Natural killer cell (primary cell): ENCODE data around the gene RYR1. TPM values are rescaled to one million over a fixed set of nuclear protein-coding genes. Genes with fewer than 3 reads are reported as not detected.

Experiments used
- ATAC-seq, 3 donors: fragments of 150-1000 bp in 2 of 3; fragments of 200-7000 bp in 1 of 3; cut with Tn5 transposase; 1 replicate in 1 of 3; 2 replicates in 2 of 3; pipeline ENCODE4 v1.10.0; 2021; ENCODE audit warnings: mild to moderate bottlenecking in 2 of 3, moderate library complexity in 2 of 3
- DNase-seq, 2 donors: peaks; one replicate each; pipeline versions ENCODE4 v3.0.0 to v3.0.0-alpha.2; 2013 to 2021; ENCODE audit warnings: mixed read lengths in 1 of 2
- H3K27ac ChIP-seq: one replicate; pipeline ENCODE4 v1.5.1; 2013; ENCODE audit warnings: mild to moderate bottlenecking, low read length
- H3K27me3 ChIP-seq: one replicate; pipeline ENCODE4 v1.6.1; 2013; ENCODE audit warnings: low read length; ENCODE audit not compliant: control insufficient read depth, insufficient read depth
- H3K36me3 ChIP-seq: one replicate; pipeline ENCODE4 v1.6.1; 2013; ENCODE audit warnings: low read length; ENCODE audit not compliant: control insufficient read depth, insufficient read depth
- H3K4me1 ChIP-seq: one replicate; pipeline ENCODE4 v1.6.1; 2013; ENCODE audit warnings: low read length; ENCODE audit not compliant: control insufficient read depth, insufficient read depth
- H3K4me3 ChIP-seq: one replicate; pipeline ENCODE4 v1.5.1; 2013; ENCODE audit warnings: low read length
- H3K9me3 ChIP-seq: one replicate; pipeline ENCODE4 v1.6.1; 2013; ENCODE audit warnings: low read length; ENCODE audit not compliant: control insufficient read depth, insufficient read depth
- H3K27ac Mint-ChIP-seq, 2 donors: one replicate each; pipeline ENCODE4 v1.8.0; 2022; ENCODE audit warnings: mild to moderate bottlenecking in 2 of 2, mixed read lengths in 2 of 2, moderate library complexity in 1 of 2
- H3K27me3 Mint-ChIP-seq, 2 donors: one replicate each; pipeline ENCODE4 v1.8.0; 2022; ENCODE audit warnings: low read depth in 2 of 2, mixed read lengths in 2 of 2
- H3K36me3 Mint-ChIP-seq: one replicate; pipeline ENCODE4 v1.8.0; 2022; ENCODE audit warnings: mixed read lengths
- H3K4me1 Mint-ChIP-seq, 2 donors: one replicate each; pipeline ENCODE4 v1.8.0; 2022; ENCODE audit warnings: mixed read lengths in 2 of 2
- H3K4me3 Mint-ChIP-seq: one replicate; pipeline ENCODE4 v1.8.0; 2022; ENCODE audit warnings: mild to moderate bottlenecking, moderate library complexity, mixed read lengths
- H3K9me3 Mint-ChIP-seq, 2 donors: one replicate each; pipeline ENCODE4 v1.8.0; 2022; ENCODE audit warnings: mixed read lengths in 2 of 2
- WGBS: methylation state at CpG from one replicate; pipeline ENCODE4 v1.1.7; 2013; ENCODE audit warnings: missing lambda C conversion rate; ENCODE audit not compliant: insufficient coverage; 5-methylcytosine and 5-hydroxymethylcytosine counted together
- intact Hi-C: fragments of 100-400 bp; cut with micrococcal nuclease; formaldehyde crosslinking; loops from one replicate; pipeline ENCODE4 v1.14.2; 2022
- total RNA-seq, 4 donors: library from RNA; stranded (reverse); fragments of 120-200 nt in 1 of 4; gene quantifications; one replicate each; pipeline versions ENCODE4 v1.2.3 to v1.2.4, GENCODE V29; 2013 to 2022
- TF ChIP-seq, protein P1 (sequence below): fragments of 200-600 bp; IDR thresholded peaks from one replicate; pipeline ENCODE4 v1.8.0; 2022; ENCODE audit warnings: antibody characterized with exemption

The RYR1 gene
- total RNA-seq, 3 donors from 2014 or later (not counting 1 experiment from before 2014, with no cell fraction given), result 0.05 to 1.0 (median 0.65) TPM

- Mint-ChIP-seq H3K4me3 (no peak overlapping the region), H3K4me1 (peaks cover 0 to 5% of the 10 kb centered on the region in 2 donors), H3K27me3 (no peaks in the 10 kb centered on the region), H3K27ac (no peak overlapping the region), H3K9me3 (no peaks in the 10 kb centered on the region), H3K36me3 (no peaks in the 10 kb centered on the region)
- no peak overlapping the region for H3K27ac ChIP-seq
- ATAC-seq, result no peak
- H3K27me3 ChIP-seq, result no peaks in the 10 kb centered on the region
- TF ChIP-seq, protein P1, sequence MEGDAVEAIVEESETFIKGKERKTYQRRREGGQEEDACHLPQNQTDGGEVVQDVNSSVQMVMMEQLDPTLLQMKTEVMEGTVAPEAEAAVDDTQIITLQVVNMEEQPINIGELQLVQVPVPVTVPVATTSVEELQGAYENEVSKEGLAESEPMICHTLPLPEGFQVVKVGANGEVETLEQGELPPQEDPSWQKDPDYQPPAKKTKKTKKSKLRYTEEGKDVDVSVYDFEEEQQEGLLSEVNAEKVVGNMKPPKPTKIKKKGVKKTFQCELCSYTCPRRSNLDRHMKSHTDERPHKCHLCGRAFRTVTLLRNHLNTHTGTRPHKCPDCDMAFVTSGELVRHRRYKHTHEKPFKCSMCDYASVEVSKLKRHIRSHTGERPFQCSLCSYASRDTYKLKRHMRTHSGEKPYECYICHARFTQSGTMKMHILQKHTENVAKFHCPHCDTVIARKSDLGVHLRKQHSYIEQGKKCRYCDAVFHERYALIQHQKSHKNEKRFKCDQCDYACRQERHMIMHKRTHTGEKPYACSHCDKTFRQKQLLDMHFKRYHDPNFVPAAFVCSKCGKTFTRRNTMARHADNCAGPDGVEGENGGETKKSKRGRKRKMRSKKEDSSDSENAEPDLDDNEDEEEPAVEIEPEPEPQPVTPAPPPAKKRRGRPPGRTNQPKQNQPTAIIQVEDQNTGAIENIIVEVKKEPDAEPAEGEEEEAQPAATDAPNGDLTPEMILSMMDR, result no peak
- H3K4me3 ChIP-seq, result no peak overlapping the region
- no peaks in the 10 kb centered on the region for H3K36me3 ChIP-seq
- intact Hi-C loops, result no loop called here
- no peaks in the 10 kb centered on the region for H3K4me1 ChIP-seq
- DNase-seq, result no peak
- H3K9me3 ChIP-seq, result no peaks in the 10 kb centered on the region
- 92% methylated on average over 15 of the region's 15 CpGs for WGBS
Observed at GRCh38 chr19:38443458-38443999, 10.0 kb downstream of the RYR1 start.

DNA sequence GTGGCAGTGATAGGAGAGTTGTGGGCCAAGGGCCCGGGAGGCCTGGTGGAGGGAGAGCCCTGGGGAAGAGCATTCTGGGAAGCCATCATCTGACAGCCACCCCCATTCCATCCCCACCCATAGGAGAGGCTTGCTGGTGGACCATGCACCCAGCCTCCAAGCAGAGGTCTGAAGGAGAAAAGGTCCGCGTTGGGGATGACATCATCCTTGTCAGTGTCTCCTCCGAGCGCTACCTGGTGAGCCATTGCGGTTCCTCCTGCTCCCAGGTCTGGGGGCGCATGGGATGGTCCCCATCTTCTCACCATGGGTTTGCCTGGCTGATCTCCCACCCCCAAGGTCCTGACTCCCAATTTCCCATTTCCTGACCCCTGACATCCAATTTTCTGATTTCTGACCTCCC is 10.5 kb downstream of the RYR1 start:
- Histone ChIP-seq H3K4me1 (no peaks in the 10 kb centered on the region), H3K4me3 (no peak overlapping the region), H3K27ac (no peak overlapping the region), H3K27me3 (no peaks in the 10 kb centered on the region), H3K36me3 (no peaks in the 10 kb centered on the region), H3K9me3 (no peaks in the 10 kb centered on the region)
- no peak overlapping the region for H3K4me3 Mint-ChIP-seq
- TF ChIP-seq, protein P1, result no peak
- H3K9me3 Mint-ChIP-seq, result no peaks in the 10 kb centered on the region
- no peaks in the 10 kb centered on the region for H3K36me3 Mint-ChIP-seq
- no peak for ATAC-seq
- H3K4me1 Mint-ChIP-seq, result peaks cover 0 to 5% of the 10 kb centered on the region in 2 donors
- H3K27me3 Mint-ChIP-seq, result peaks cover 0 to 3% of the 10 kb centered on the region in 2 donors
- no peak overlapping the region for H3K27ac Mint-ChIP-seq
- WGBS, result 93% methylated on average over 6 of the region's 7 CpGs
- no peak for DNase-seq
- intact Hi-C loops, result no loop called here

GRCh38 chr19:38445362-38445761 is 11.9 kb downstream of the RYR1 start:
- TF ChIP-seq, protein P1, result no peak

DNA sequence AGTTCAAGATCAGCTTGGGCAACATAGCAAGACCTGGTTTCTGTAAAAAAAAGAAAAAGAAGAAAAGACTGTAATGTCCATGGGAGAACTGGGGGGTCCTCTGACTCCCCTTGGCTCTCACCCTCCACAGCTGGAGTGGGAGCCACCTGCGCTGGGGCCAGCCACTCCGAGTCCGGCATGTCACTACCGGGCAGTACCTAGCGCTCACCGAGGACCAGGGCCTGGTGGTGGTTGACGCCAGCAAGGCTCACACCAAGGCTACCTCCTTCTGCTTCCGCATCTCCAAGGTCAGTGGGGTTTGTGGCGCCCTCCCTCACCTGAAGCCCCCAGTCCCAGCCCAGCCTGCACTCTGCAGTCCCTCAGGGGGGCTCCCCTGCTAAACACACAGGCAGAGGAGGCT is 14.7 kb downstream of the RYR1 start:
- 91% methylated on average over 9 of the region's 9 CpGs for WGBS
- DNase-seq (no peak), ATAC-seq (no peak)
- Mint-ChIP-seq H3K4me3 (no peak overlapping the region), H3K9me3 (no peaks in the 10 kb centered on the region), H3K27me3 (peaks cover 6 to 12% of the 10 kb centered on the region in 2 donors), H3K4me1 (peaks cover 0 to under 1% of the 10 kb centered on the region in 2 donors), H3K27ac (no peak overlapping the region), H3K36me3 (no peaks in the 10 kb centered on the region)
- H3K9me3 ChIP-seq, result no peaks in the 10 kb centered on the region
- H3K27ac ChIP-seq, result no peak overlapping the region
- H3K4me3 ChIP-seq, result no peak overlapping the region
- no peaks in the 10 kb centered on the region for H3K27me3 ChIP-seq
- TF ChIP-seq, protein P1, result no peak
- H3K36me3 ChIP-seq, result no peaks in the 10 kb centered on the region
- intact Hi-C loops, result no loop called here
- H3K4me1 ChIP-seq, result no peaks in the 10 kb centered on the region

More at GRCh38 chr19:38445362-38445761, 11.9 kb downstream of the RYR1 start:
- DNase-seq (no peak), ATAC-seq (no peak)
- Mint-ChIP-seq H3K9me3 (no peaks in the 10 kb centered on the region), H3K4me3 (no peak overlapping the region), H3K4me1 (peaks cover 0 to 5% of the 10 kb centered on the region in 2 donors), H3K27me3 (peaks cover 6 to 12% of the 10 kb centered on the region in 2 donors), H3K36me3 (no peaks in the 10 kb centered on the region), H3K27ac (no peak overlapping the region)
- H3K27ac ChIP-seq, result no peak overlapping the region
- H3K27me3 ChIP-seq, result no peaks in the 10 kb centered on the region
- no peaks in the 10 kb centered on the region for H3K9me3 ChIP-seq
- no peaks in the 10 kb centered on the region for H3K4me1 ChIP-seq
- 91% methylated on average over 7 of the region's 7 CpGs for WGBS
- intact Hi-C loops, result no loop called here
- H3K4me3 ChIP-seq, result no peak overlapping the region
- no peaks in the 10 kb centered on the region for H3K36me3 ChIP-seq
